HG03565 (cell line): ENCODE results near the gene SMIM27.
"Not testable (repeated sequence)": the region's sequence is repeated elsewhere in the genome, so short reads cannot be mapped to it uniquely, and the experiment has no call there.

Experiments used
- ATAC-seq: cut with Tn5 transposase; IDR thresholded peaks from one replicate; pipeline ENCODE4 v1.9.1; 2021; ENCODE audit warnings: mild to moderate bottlenecking, moderate library complexity; ENCODE audit not compliant: unreplicated experiment

The SMIM27 gene, protein sequence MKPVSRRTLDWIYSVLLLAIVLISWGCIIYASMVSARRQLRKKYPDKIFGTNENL

DNA sequence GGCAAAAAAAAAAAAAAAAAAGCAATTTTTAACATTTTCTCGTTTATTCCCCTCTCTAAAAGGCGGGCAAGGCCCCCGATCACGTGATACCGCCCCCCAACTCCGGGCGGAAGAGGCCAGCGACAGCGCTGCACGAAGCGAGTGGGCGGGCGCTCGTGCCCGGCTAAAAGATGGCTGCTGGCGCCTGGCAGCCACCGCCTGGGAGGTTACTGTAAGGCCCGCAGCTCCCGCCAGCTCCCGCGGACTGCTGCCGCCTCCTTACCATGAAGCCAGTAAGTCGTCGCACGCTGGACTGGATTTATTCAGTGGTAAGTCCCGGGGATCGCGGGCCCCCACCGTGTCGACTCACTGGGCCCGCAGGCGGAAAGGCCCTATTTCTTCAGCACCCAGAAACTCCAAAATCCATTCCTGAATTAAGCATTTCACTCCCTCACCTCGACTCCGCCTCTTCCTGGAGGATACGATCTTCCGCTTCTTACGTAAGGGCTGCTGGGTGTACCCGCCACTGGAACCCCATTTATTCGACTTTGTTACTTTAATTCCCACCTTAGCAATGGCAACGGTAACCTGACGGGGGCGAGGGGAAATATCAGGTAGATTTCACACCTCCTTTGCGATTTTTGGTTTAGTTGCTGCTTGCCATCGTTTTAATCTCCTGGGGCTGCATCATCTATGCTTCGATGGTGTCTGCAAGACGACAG lies at the start of gene SMIM27, which contains the start of gene TOPORS:
Gene SMIM27 (plus strand): TSS at position 156 of the 701 bp plus-strand sequence. CDS start 108 bp downstream, at position 264.
Gene TOPORS (minus strand): TSS at position 415 of the 701 bp plus-strand sequence. CDS start 150 bp downstream, at position 265.
- peak; percentile 62 for ATAC-seq

DNA sequence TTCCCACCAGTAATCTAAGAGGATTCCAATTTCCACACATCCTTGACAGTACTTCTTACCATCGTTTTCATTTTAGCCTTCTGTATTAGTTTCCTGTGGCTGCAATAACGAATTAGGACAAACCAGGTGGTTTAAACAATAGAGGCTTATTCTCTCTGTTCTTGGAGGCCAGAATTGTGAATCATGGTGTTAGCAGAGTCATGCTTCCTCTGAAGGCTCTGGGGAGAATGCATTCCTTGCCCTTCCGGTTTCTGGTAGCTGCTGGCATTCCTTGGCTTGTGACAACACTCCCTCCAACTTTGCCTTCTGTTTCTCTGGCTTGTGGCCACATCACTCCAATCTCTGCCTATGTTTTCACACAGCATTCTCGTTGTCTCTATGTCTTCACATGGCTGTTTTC lies 49.7 kb upstream of the SMIM27 start:
- no peak for ATAC-seq

DNA sequence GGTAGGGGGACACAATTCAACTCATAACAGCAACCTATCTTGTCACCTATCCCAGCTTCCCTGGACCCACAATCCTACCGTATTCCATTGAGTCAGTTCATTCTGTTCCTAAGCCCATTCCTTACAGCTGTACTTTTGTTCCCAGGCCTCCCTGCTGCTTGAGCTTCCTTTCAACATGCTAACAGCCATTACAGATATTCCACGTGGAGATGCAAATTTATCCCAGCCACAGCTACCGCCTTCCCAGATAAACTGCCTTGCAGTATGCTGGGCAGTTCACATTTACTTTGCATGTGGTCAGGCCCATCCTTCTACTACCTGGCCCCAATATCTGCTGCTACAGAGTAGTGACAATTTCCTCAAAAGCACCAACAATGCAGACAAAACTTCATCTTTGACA lies 49.1 kb upstream of the SMIM27 start:
- no peak for ATAC-seq

DNA sequence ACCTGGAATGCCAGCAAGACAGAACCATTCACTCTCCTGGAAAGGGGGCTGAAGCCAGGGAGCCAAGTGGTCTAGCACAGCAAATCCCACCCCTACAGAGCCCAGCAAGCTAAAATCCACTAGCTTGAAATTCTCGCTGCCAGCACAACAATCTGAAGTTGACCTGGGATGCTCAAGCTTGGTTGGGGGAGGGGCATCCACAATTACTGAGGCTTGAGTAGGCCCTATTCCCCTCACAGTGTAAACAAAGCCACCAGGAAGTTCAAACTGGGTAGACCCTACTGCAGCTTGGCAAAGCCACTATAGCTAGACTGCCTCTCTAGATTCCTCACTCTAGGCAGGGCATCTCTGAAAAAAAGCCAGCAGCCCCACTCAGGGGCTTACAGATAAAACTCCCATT lies 43.4 kb upstream of the SMIM27 start:
- no peak for ATAC-seq

DNA sequence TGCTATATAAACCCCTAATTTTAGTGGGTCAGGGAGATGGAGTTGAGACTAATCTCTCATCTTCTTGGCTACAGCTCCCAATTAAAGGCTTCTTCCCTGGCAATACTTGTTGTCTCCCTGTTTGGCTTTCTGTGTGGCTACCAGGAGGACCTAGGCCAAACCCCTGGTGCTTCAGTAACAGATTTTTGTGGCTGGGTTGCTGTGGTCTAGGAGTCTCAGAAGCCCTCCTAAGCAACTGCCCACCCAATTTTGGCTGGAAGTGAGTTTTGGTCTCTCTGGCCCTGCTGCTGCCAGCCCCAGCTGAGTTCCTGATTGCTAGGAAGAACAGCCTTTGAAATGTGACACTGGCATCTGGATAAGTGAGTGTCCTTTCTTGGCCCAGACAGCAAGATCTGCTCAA lies 35.9 kb upstream of the SMIM27 start:
- no peak for ATAC-seq

DNA sequence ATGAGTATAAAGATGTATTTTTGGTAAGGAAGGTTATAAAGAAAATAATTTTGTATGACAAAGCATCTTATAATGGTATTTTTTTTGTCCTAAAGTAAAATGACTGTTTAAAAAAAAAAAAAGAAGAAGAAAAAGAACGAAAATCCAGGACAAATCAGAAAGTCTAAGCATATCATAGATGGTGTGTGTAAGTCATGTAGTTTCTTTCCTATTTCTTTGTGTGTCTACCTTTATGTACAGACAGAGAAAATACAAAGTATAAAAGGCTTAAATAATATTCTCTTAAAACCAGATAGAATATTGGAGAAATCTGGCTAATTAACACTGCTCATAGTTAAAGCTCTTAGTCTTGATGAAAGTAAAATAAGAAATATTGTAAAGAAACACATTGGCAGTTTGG lies 33.9 kb upstream of the SMIM27 start:
- ATAC-seq = no peak

DNA sequence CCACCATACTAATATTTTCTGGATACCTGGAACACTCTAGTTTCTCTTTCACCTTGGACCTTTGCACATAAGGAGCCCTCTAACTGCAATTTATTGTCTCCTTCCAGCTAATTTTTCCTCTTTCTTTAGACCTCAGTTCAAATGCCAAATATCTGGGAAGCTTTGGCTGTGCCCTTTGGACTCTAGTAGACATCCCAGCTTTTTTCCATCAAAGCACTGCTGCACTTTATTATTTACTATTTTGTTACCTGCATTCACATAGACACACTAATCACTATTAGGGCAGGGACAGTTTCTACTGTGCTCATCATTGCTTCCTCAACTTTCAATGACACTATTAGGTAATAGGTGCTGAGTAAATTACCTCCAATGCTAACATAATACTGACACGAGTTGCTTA lies 28.2 kb upstream of the SMIM27 start:
- no peak for ATAC-seq

DNA sequence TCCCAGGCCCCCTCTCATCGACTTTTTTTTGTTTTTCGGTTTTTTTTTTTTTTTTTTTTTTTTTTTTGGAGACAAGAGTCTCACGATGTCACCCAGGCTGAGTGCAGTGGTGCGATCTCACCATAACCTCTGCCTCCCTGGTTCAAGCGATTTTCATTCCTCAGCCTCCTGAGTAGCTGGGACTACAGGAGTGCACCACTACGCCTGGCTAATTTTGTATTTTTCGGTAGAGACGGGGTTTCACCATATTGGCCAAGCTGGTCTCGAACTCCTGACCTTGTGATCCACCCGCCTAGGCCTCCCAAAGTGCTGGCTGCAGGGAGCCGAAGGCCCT lies 27.6 kb upstream of the SMIM27 start:
- not testable (repeated sequence) for ATAC-seq

DNA sequence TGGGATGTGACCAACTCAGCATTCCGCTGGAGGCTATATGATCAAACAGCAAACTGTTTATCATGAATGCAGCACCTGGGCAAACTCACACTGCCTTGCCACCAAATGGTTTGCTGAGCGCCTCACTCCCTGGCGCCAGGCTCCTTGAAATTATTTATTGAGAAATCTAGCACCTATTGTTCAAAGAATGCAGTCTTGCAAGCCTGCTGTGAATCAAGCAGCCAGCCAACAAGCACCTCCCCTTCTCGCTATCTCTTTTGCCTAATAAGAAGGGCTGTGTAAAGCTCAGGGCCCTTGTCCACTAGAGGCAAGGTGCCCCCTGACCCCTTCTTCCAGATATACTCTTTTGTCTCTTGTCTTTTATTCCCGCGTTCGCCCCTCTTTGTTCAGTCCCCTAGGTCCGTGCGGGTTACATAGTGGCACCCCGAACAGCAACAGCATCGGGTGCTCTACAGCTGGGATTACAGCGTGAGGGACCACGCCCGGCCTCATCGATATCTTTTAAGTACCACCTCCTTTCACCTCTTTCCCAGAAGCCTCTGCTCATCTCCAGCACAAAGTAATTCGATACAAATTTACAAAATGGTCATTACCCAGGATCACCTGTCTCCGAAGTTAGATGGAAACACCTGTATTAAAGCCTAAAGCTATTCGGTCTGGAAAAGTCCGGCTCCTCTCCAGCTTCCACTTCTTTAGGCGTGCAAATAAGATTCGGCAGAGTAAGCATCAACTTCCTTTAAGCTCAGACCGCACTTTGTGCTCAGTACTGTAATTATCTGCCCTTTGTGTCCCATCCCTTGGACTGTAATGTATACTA lies 27.0 kb upstream of the SMIM27 start:
- ATAC-seq = no peak

DNA sequence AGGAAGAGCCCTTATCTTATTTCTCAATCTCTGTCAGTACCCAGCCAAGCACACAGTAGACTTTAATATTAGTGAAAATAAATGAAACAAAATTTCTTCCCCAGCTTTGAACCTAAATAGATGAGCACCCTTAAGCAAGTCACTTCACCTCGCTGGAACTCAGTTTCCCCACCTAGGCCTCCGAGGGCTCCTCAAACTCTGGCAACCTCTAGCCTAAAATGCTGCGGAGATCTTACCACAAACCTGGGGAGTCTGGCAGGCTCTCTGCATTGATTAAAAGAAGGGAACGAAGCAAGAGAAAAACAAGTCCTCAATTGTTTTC lies 26.5 kb upstream of the SMIM27 start:
- ATAC-seq = no peak

DNA sequence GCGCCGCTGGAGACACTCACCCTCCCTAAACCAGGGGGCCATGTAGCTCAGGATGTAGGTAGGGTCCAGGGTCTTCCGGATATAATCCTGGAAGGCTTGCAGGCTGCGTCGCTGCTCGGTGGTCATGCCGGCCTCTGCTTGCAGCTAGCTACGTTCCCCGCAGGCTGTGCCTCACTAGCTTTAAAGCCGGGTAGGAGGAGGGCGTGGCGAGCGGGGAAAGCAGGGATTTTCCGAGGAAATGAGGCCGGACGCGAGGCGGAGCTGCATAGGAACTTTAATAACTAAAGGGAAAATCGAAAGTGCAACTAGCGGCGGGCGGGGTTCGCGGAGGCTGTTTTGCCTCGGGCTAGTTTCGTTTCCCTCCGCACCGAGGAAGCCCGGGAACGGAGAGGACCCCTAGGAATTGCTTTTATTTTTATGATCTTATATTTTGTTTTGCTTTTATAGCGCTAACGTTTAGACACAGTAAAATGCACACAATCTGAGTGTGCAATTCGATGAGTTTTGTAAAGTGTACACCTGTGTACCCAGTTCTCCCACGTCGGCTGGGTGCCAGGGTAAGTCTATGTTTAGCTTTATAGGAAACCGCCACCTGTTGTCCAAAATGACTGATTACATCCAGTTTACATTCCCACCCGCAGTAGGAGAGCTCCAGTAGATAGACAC lies 26.0 kb upstream of the SMIM27 start, which contains the start of gene RIGI:
Gene RIGI (minus strand): TSS at position 156 of the 666 bp plus-strand sequence. CDS start 30 bp downstream, at position 126.
- peak; percentile 63 for ATAC-seq

DNA sequence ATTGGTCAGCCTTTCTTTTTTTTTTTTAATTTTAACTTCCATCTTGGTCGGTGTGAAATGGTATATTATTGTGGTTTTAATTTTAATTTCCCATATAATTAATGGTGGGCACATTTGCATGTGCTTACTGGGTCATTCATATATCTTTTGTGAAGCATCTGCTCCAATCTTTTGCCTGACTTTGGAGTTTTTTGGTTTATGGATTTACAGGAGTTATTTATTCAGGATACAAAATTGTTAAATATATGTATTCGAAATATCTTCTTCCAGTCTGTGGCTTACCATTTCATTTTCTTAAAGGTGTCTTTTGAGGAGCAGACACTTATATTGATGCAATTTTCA lies 25.4 kb upstream of the SMIM27 start:
- ATAC-seq = no peak

DNA sequence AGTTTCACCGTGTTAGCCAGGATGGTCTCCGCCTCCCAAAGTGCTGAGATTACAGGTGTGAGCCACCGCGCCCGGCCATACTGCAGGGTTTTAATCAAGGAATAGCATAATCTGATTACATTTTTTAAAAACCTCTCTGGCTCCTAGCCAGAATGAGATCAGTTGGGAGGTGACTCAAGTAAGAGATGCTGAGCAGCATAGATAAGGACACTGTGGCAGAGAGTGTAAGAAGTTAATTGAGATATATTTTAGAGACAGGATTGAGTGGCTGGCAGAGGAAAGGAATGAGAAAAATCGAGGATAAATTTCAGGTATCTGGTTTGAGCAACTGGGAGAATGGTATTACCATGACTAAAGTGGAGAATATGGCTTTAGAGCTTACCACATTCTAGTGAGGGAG lies 18.8 kb upstream of the SMIM27 start:
- no peak for ATAC-seq

DNA sequence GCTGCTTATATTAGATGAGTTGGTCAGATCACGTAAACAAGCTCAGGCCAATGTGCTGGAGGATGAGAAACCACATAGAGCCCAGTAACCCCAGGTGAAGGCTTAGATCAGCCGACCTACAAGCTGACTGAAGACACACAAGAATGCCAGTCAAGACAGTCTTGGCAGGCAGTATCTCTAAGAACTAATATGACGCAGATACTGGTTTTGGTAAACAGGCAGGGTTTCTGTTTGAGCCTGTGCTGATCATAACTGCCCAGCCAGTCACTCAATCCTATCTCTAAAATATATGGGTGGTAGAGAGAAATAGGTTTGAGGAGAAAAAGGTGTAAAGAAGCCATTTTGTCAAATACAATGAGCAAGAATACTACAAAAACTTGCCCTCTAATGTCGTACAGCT lies 18.3 kb upstream of the SMIM27 start:
- ATAC-seq = no peak

DNA sequence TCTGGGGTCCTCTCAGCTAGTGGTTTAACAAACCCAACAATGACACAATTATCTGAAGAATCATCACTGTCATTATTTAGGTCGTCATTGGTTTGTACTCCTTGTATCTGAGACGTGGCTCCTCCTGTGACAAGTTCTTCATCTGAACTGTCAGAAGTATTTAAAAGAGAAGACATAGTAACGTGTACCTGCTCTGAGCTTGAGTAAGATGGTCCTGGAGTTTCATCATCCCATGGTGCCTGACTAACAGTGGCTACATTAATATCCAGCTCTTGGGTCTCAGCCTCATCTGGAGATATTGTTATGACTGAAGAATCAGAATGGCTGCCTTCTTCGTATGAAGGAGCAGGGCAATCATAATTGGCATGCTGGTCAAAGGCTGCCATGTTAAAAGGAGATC lies 9.1 kb upstream of the SMIM27 start:
- ATAC-seq = no peak

DNA sequence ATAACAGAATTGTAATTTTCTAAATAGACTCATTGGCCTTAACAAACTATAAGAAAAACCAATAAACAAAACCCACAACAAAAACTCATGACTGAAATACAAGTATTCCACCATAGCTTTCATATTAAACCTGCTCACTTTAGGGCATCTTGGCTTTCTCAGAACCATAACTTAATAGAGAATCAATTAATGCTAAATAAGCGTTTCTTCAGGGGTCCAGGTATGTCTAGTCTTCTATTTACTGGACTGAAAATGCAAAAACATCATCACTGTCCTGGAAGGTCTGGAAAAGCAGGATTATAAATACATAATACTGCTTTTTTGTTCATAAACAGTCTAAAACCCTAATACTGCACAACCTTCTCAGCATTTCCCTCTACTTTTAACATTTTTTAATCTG lies 6.2 kb upstream of the SMIM27 start:
- no peak for ATAC-seq

DNA sequence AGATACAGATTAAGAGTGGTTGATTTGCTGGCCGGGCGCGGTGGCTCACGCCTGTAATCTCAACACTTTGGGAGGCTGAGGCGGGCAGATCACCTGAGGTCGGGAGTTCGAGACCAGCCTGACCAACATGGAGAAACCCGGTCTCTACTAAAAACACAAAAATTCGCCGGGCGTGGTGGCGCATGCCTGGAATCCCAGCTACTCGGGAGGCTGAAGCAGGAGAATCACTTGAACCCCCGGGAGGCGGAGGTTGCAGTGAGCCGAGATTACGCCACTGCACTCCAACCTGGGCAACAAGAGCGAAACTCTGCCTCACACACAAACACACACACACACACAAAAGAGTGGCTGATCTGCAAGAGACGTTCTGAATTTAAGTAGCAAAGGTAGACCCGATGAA lies 3.9 kb upstream of the SMIM27 start:
- not testable (repeated sequence) for ATAC-seq

DNA sequence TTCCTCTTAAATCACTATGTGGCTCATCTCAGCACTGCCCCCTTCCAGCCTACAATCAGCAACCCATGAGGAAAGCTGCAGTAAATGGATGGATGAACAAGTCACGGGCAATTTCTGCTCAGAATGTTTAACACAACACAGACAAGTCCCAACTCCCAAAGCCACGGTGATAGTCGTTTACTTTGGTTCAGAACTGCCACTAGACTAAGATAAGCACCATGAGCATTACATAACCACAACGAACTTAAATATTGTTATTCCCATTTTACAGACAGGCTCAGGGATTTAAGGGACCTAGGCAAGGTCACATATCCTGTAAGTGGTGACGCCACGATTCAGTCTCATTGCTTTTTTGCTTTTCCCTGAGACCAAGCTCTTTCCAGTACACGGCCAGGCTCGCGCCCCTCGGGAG lies 2.0 kb upstream of the SMIM27 start:
- no peak for ATAC-seq

DNA sequence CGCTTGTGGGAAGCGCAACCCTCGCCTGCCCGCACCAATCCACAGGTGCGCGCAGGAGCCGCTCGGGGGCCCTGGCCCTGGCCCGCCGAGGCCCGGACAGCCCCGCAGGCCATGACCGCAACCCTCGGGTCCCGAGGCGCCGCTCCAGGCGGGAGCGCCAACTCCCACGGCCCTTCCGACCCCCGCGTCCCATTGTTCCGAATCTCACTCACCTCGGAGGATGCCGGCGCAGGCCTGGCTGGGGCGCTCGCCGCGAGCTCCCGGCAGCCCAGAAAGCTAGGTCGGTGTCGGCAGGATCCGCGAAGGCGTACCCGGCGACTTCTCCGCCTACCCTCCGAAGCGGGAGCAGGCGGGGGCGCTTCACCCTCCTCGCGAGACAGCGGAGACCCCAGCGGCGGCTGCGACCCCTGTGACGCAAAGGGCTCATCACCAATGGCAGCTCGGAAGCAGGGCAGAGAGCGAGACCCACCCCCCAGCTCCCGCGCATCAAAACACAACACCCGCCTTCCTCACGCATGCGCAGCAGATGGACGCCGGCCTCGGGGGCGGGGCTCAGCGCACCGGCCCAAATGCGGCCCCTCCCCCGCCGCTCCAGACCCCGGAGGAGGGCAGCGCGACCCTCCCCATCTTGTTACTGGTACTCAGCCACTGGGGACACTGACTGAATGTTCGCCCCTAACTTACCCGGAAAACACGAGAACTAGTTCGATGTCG lies 1.4 kb upstream of the SMIM27 start:
- peak; percentile 60 for ATAC-seq

DNA sequence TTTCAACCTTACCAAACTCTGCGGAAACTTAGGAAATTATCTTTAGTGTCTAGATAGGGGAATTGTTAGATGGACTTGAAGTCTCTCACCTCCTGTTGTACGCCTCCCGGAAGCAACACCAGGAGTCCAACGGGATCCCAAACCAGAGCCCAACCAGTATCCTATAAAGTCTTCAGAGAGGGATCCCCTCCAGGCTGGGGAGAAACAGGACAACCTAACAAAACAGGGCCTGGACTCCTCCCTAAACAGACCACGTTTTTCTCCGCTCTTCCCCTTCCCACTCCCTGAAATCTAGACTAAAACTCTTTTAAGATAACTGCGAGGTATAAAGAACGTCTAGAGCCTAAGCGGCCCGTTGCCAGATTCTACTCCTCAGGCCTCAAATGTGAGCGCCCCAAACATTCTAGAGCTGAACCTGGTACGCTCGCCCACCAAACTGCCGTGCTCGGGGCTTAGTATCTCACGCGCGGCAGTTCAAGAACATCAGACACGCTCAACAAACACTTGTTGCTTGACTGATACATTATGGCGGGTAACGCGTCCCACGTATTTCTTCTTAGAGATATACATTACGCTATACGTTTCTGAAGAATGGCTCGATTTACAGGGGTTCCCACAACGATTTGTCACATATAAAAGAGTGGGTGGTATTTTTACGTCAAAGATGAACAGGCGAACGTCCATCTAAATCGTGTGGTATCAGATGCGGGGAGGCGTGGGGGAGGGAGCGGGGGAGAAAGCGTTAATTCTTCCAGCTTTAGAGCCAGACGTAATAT lies 663 bp upstream of the SMIM27 start:
- no peak for ATAC-seq
